ENCODE measurements around the gene CADPS2.

The CADPS2 gene

GRCh38 chr7:122719010-122719578, 167.2 kb downstream of the CADPS2 start:
- TF ChIP-seq CTCF (IDR thresholded peaks at IDR 0.05; ENCODE audit: unreplicated experiment in 3 of 3) = no peak
- H3K4me3 Mint-ChIP-seq = no peak overlapping the region
- H3K36me3 Mint-ChIP-seq (ENCODE audit: low read depth) = no peaks in the 10 kb centered on the region
- H3K4me1 Mint-ChIP-seq = no peaks in the 10 kb centered on the region
- H3K27ac Mint-ChIP-seq = no peak overlapping the region
- H3K27me3 Mint-ChIP-seq (ENCODE audit: low read depth) = peaks cover 4% of the 10 kb centered on the region
- H3K9me3 Mint-ChIP-seq = peaks cover 4% of the 10 kb centered on the region

GRCh38 chr7:122717356-122718089, 168.7 kb downstream of the CADPS2 start:
- peaks cover 4% of the 10 kb centered on the region for H3K9me3 Mint-ChIP-seq
- H3K27me3 Mint-ChIP-seq (ENCODE audit: low read depth) = peaks cover 4% of the 10 kb centered on the region
- H3K36me3 Mint-ChIP-seq (ENCODE audit: low read depth) = no peaks in the 10 kb centered on the region
- TF ChIP-seq CTCF (IDR thresholded peaks at IDR 0.05; ENCODE audit: unreplicated experiment in 3 of 3) = no peak
- H3K27ac Mint-ChIP-seq = no peak overlapping the region
- H3K4me1 Mint-ChIP-seq = no peaks in the 10 kb centered on the region
- H3K4me3 Mint-ChIP-seq = no peak overlapping the region

- H3K27ac Mint-ChIP-seq = no peak overlapping the region
- H3K27me3 Mint-ChIP-seq (ENCODE audit: low read depth) = no peaks in the 10 kb centered on the region
- no peaks in the 10 kb centered on the region for H3K4me1 Mint-ChIP-seq
- no peak for TF ChIP-seq CTCF (IDR thresholded peaks at IDR 0.05; ENCODE audit: unreplicated experiment in 3 of 3)
- no peaks in the 10 kb centered on the region for H3K36me3 Mint-ChIP-seq (ENCODE audit: low read depth)
- H3K4me3 Mint-ChIP-seq = no peak overlapping the region
- H3K9me3 Mint-ChIP-seq = no peaks in the 10 kb centered on the region
These were observed 171.1 kb downstream of the CADPS2 start for GRCh38 chr7:122715183-122715582.

GRCh38 chr7:122710916-122711315, 175.3 kb downstream of the CADPS2 start:
- Mint-ChIP-seq H3K27ac (no peak overlapping the region), H3K27me3 (ENCODE audit: low read depth) (no peaks in the 10 kb centered on the region), H3K4me1 (no peaks in the 10 kb centered on the region), H3K9me3 (no peaks in the 10 kb centered on the region), H3K4me3 (no peak overlapping the region), H3K36me3 (ENCODE audit: low read depth) (no peaks in the 10 kb centered on the region)
- no peak for TF ChIP-seq CTCF (IDR thresholded peaks at IDR 0.05; ENCODE audit: unreplicated experiment in 3 of 3)

- H3K27me3 Mint-ChIP-seq (ENCODE audit: low read depth) = no peaks in the 10 kb centered on the region
- no peaks in the 10 kb centered on the region for H3K4me1 Mint-ChIP-seq
- H3K4me3 Mint-ChIP-seq = no peak overlapping the region
- no peak overlapping the region for H3K27ac Mint-ChIP-seq
- H3K9me3 Mint-ChIP-seq = no peaks in the 10 kb centered on the region
- TF ChIP-seq CTCF (IDR thresholded peaks at IDR 0.05; ENCODE audit: unreplicated experiment in 3 of 3) = no peak
- no peaks in the 10 kb centered on the region for H3K36me3 Mint-ChIP-seq (ENCODE audit: low read depth)
These were observed 176.2 kb downstream of the CADPS2 start for GRCh38 chr7:122709930-122710646.

Data from nephron (organoid).